MCF 10A (cell line): Measurements from ENCODE around the gene C1orf122. TPM values are rescaled to one million over a fixed set of nuclear protein-coding genes. Genes with fewer than 3 reads are reported as not detected.

Source experiments
- BruUV-seq: library from RNA; stranded (reverse); fragments of 400-500 nt; replicated peaks from 2 replicates; lab custom pipeline; 2021; lab: Mats Ljungman, UMichigan
- CTCF ChIA-PET: fragments of 300-600 bp; sonication (Branson Sonifier 250); formaldehyde crosslinking; extraction: SDS; loops from one replicate; lab custom pipeline; 2021; ENCODE audit warnings: antibody characterized with exemption, inconsistent platforms; lab: Yijun Ruan, JAX
- POLR2A ChIA-PET: fragments of 300-600, 350-650 bp; sonication (Branson Sonifier 250); formaldehyde crosslinking; extraction: SDS; loops from one replicate; lab custom pipeline; 2020; ENCODE audit warnings: antibody characterized with exemption, inconsistent platforms; lab: Yijun Ruan, JAX
- DNase-seq: peaks from one replicate; pipeline ENCODE4 v3.0.0-alpha.2; 2018; ENCODE audit not compliant: unreplicated experiment
- H3K27ac Mint-ChIP-seq: one replicate; pipeline ENCODE4 v1.8.0; 2022; ENCODE audit warnings: mild to moderate bottlenecking, low read depth, mixed read lengths; ENCODE audit not compliant: unreplicated experiment
- H3K27me3 Mint-ChIP-seq: one replicate; pipeline ENCODE4 v1.8.0; 2022; ENCODE audit warnings: mixed read lengths; ENCODE audit not compliant: insufficient read depth, unreplicated experiment
- H3K36me3 Mint-ChIP-seq: one replicate; pipeline ENCODE4 v1.8.0; 2022; ENCODE audit warnings: mild to moderate bottlenecking, moderate library complexity, mixed read lengths; ENCODE audit not compliant: insufficient read depth, unreplicated experiment
- H3K4me1 Mint-ChIP-seq: one replicate; pipeline ENCODE4 v1.8.0; 2022; ENCODE audit warnings: mixed read lengths; ENCODE audit not compliant: insufficient read depth, unreplicated experiment
- H3K4me3 Mint-ChIP-seq: one replicate; pipeline ENCODE4 v1.8.0; 2022; ENCODE audit warnings: mild to moderate bottlenecking, moderate library complexity, mixed read lengths; ENCODE audit not compliant: unreplicated experiment
- H3K9me3 Mint-ChIP-seq: one replicate; pipeline ENCODE4 v1.8.0; 2022; ENCODE audit warnings: mixed read lengths; ENCODE audit not compliant: unreplicated experiment
- CTCF ChIP-seq: fragments of 200-600 bp; IDR thresholded peaks from one replicate; pipeline ENCODE4 v1.8.0; 2022; ENCODE audit warnings: antibody characterized with exemption, mild to moderate bottlenecking; ENCODE audit not compliant: unreplicated experiment
- intact Hi-C: fragments of 100-400 bp; cut with micrococcal nuclease; formaldehyde crosslinking; loops from 2 replicates; pipeline ENCODE4 v1.14.1; 2022
- total RNA-seq: library from RNA; stranded (reverse); gene quantifications from 2 replicates; pipeline ENCODE4 v1.2.3, GENCODE V29; 2022

The C1orf122 gene
- total RNA-seq, 1 experiment from 2014 or later = 81.5 TPM

- TF ChIP-seq CTCF = no peak
- no peaks in the 10 kb centered on the region for H3K9me3 Mint-ChIP-seq
- no peaks in the 10 kb centered on the region for H3K36me3 Mint-ChIP-seq
- no peaks in the 10 kb centered on the region for H3K4me1 Mint-ChIP-seq
- no peak overlapping the region for H3K27ac Mint-ChIP-seq
- no peak for DNase-seq
- H3K4me3 Mint-ChIP-seq = no peak overlapping the region
- CTCF ChIA-PET = no interaction called here
- POLR2A ChIA-PET = no interaction called here
- intact Hi-C loops = no loop called here
- BruUV-seq = no TSS peak
- H3K27me3 Mint-ChIP-seq = peaks cover 56% of the 10 kb centered on the region
These were observed 45.1 kb upstream of the C1orf122 start for GRCh38 chr1:37762516-37762915.

- Mint-ChIP-seq H3K4me3 (no peak overlapping the region), H3K9me3 (no peaks in the 10 kb centered on the region), H3K4me1 (no peaks in the 10 kb centered on the region), H3K27ac (no peak overlapping the region), H3K27me3 (peaks cover 70% of the 10 kb centered on the region), H3K36me3 (no peaks in the 10 kb centered on the region)
- DNase-seq = no peak
- no peak for TF ChIP-seq CTCF
- BruUV-seq = no TSS peak
- ChIA-PET POLR2A (no interaction called here), CTCF (no interaction called here)
- intact Hi-C loops = no loop called here
These were observed 43.7 kb upstream of the C1orf122 start for GRCh38 chr1:37763791-37764413.

- CTCF ChIA-PET = interaction anchor here (1.0 kb wide), 1 partner anchor 1155 kb away, joined by 4 read pairs; no protein-coding TSS in a partner anchor
- intact Hi-C loops = no loop called here
- Mint-ChIP-seq H3K27ac (no peak overlapping the region), H3K4me1 (no peaks in the 10 kb centered on the region), H3K9me3 (no peaks in the 10 kb centered on the region), H3K27me3 (peaks cover 75% of the 10 kb centered on the region), H3K36me3 (no peaks in the 10 kb centered on the region), H3K4me3 (no peak overlapping the region)
- POLR2A ChIA-PET = no interaction called here
- BruUV-seq = no TSS peak
- TF ChIP-seq CTCF = no peak
- DNase-seq = no peak
These were observed 43.2 kb upstream of the C1orf122 start for GRCh38 chr1:37764414-37764825.

- Mint-ChIP-seq H3K36me3 (no peaks in the 10 kb centered on the region), H3K4me1 (no peaks in the 10 kb centered on the region), H3K9me3 (no peaks in the 10 kb centered on the region), H3K27ac (no peak within 1 kb of the TSS), H3K27me3 (peaks cover 81% of the 10 kb centered on the region), H3K4me3 (no peak within 1 kb of the TSS)
- no peak for TF ChIP-seq CTCF
- intact Hi-C loops = no loop called here
- no peak for DNase-seq
- POLR2A ChIA-PET = interaction anchor here (0.6 kb wide), 1 partner anchor 230 kb away, joined by 4 read pairs; no protein-coding TSS in a partner anchor
- CTCF ChIA-PET = interaction anchor here (0.6 to 1.2 kb wide), 4 partner anchors 13 to 1193 kb away, joined by 3 to 4 read pairs (median 4); no protein-coding TSS in a partner anchor
- BruUV-seq = no TSS peak
These were observed 42.6 kb upstream of the C1orf122 start, which contains the start of gene EPHA10 for GRCh38 chr1:37764888-37765441. TSS of gene EPHA10 (minus strand) at chr1:37765120. CDS start at chr1:37765066, 54 bp downstream.
